Endothelial cell of umbilical vein (primary cell): ENCODE results near the gene UCK1. TPM values are rescaled to one million over a fixed set of nuclear protein-coding genes. Genes with fewer than 3 reads are reported as not detected.

Experiments
- BruUV-seq: library from RNA; stranded (reverse); fragments of 400-500 nt; replicated peaks from 2 replicates; lab custom pipeline; 2021; lab: Mats Ljungman, UMichigan
- CTCF ChIA-PET: fragments of 300-600, 350-600 bp; sonication (Branson Sonifier 250); formaldehyde crosslinking; loops from one replicate; lab custom pipeline; 2021; ENCODE audit warnings: antibody characterized with exemption, inconsistent platforms; lab: Charles Lee
- POLR2A ChIA-PET: fragments of 300-600, 350-600 bp; sonication (Branson Sonifier 250); formaldehyde crosslinking; loops from one replicate; lab custom pipeline; 2021; ENCODE audit warnings: antibody characterized with exemption, inconsistent platforms; lab: Charles Lee
- DNase-seq: peaks from one replicate; pipeline ENCODE4 v3.0.0-alpha.2; 2011; ENCODE audit warnings: low read depth, low spot score
- FAIRE-seq: peaks from 2 replicates; lab custom pipeline; 2011; peaks lifted over from hg19 to GRCh38; lab: Jason Lieb, UNC
- H2AFZ ChIP-seq: 2 replicates; pipeline ENCODE4 v1.6.0; 2012; ENCODE audit warnings: low read depth, low read length, control low read depth, inconsistent platforms
- H3K27ac ChIP-seq: 2 replicates; pipeline ENCODE4 v1.5.1; 2011; ENCODE audit warnings: low read depth, mild to moderate bottlenecking, control low read depth, low read length, moderate library complexity; ENCODE audit not compliant: insufficient read depth
- H3K27me3 ChIP-seq, 2 experiments: 2 replicates each; pipeline versions ENCODE4 v1.6.0 to v1.6.1; 2011; ENCODE audit warnings: low read length in 2 of 2, mixed read lengths in 1 of 2; ENCODE audit not compliant: control insufficient read depth in 2 of 2, insufficient read depth in 2 of 2
- H3K36me3 ChIP-seq, 2 experiments: 2 replicates in 1 of 2; 3 replicates in 1 of 2; pipeline ENCODE4 v1.5.1; 2011; ENCODE audit warnings: low read length in 2 of 2, mild to moderate bottlenecking in 1 of 2, moderate library complexity in 1 of 2; ENCODE audit not compliant: control insufficient read depth in 2 of 2, insufficient read depth in 2 of 2; ENCODE audit errors: extremely low read depth in 1 of 2
- H3K4me1 ChIP-seq: 3 replicates; pipeline ENCODE4 v1.5.1; 2011; ENCODE audit warnings: mild to moderate bottlenecking, low read length; ENCODE audit not compliant: control insufficient read depth, insufficient read depth; ENCODE audit errors: extremely low read depth
- H3K4me2 ChIP-seq: 2 replicates; pipeline ENCODE4 v1.6.1; 2011; ENCODE audit warnings: low read length, control low read depth, mixed read lengths; ENCODE audit not compliant: insufficient read depth
- H3K4me3 ChIP-seq, 3 experiments: fragments of 200-600 bp in 1 of 3; sonication (generic), shearing (Covaris generic) in 1 of 3; replicated peaks in 1 of 3; 2 replicates each; pipeline ENCODE4 v1.5.1; 2011 to 2016; ENCODE audit warnings: control low read depth in 3 of 3, low read length in 3 of 3, mild to moderate bottlenecking in 2 of 3, inconsistent platforms in 1 of 3, low read depth in 1 of 3, moderate library complexity in 1 of 3; ENCODE audit not compliant: insufficient read depth in 1 of 3
- H3K79me2 ChIP-seq: 2 replicates; pipeline ENCODE4 v1.6.0; 2012; ENCODE audit warnings: low read length, inconsistent platforms; ENCODE audit not compliant: control insufficient read depth, insufficient read depth
- H3K9ac ChIP-seq: replicated peaks from 2 replicates; pipeline ENCODE3; 2011; ENCODE audit warnings: low read length, control low read depth; ENCODE audit not compliant: insufficient read depth; ENCODE audit errors: extremely low read depth
- H3K9me1 ChIP-seq: replicated peaks from 3 replicates; pipeline ENCODE4 v1.6.0; 2011; ENCODE audit warnings: mild to moderate bottlenecking, low read length; ENCODE audit not compliant: control insufficient read depth, insufficient read depth; ENCODE audit errors: extremely low read depth
- H3K9me3 ChIP-seq: replicated peaks from 2 replicates; pipeline ENCODE4 v1.5.1; 2012; ENCODE audit warnings: low read length, inconsistent platforms; ENCODE audit not compliant: control insufficient read depth, insufficient read depth
- H4K20me1 ChIP-seq: replicated peaks from 2 replicates; pipeline ENCODE3; 2011; ENCODE audit warnings: mild to moderate bottlenecking, low read length; ENCODE audit not compliant: control insufficient read depth, insufficient read depth; ENCODE audit errors: extremely low read depth
- CTCF ChIP-seq, 2 donors: IDR thresholded peaks; 1 replicate in 1 of 2; 2 replicates in 1 of 2; pipeline ENCODE4 v1.5.1; 2011; ENCODE audit warnings: low read length in 2 of 2, mild to moderate bottlenecking in 2 of 2, moderate library complexity in 2 of 2, control low read depth in 1 of 2, inconsistent platforms in 1 of 2, low read depth in 1 of 2; ENCODE audit not compliant: insufficient read depth in 1 of 2; ENCODE audit errors: extremely low read depth in 1 of 2
- EZH2 ChIP-seq: IDR thresholded peaks from 2 replicates; pipeline ENCODE4 v1.6.1; 2012; ENCODE audit warnings: borderline replicate concordance, low read depth, mild to moderate bottlenecking, moderate library complexity, low read length, inconsistent platforms; ENCODE audit not compliant: severe bottlenecking
- FOS ChIP-seq: IDR thresholded peaks from 2 replicates; pipeline ENCODE4 v1.6.1; 2011; ENCODE audit warnings: mild to moderate bottlenecking, low read length, moderate library complexity, borderline replicate concordance; ENCODE audit not compliant: insufficient read depth
- GATA2 ChIP-seq: IDR thresholded peaks from 2 replicates; pipeline ENCODE4 v1.7.0; 2011; ENCODE audit warnings: low read depth, mild to moderate bottlenecking, moderate library complexity, mixed read lengths, low read length; ENCODE audit not compliant: insufficient read length, insufficient read depth
- JUN ChIP-seq: IDR thresholded peaks from 2 replicates; pipeline ENCODE4 v1.6.1; 2011; ENCODE audit warnings: borderline replicate concordance, low read depth; ENCODE audit not compliant: insufficient read length, insufficient read depth
- MAX ChIP-seq: IDR thresholded peaks from 2 replicates; pipeline ENCODE4 v1.6.1; 2011; ENCODE audit not compliant: insufficient read depth, insufficient read length
- MYC ChIP-seq: IDR thresholded peaks from one replicate; pipeline ENCODE4 v1.6.1; 2011; ENCODE audit warnings: mild to moderate bottlenecking, low read depth, low read length
- POLR2A ChIP-seq: IDR thresholded peaks from 2 replicates; pipeline ENCODE4 v1.6.1; 2012; ENCODE audit warnings: low read depth, mild to moderate bottlenecking, control low read depth, low read length
- POLR2AphosphoS5 ChIP-seq: IDR thresholded peaks from 2 replicates; pipeline ENCODE4 v1.6.1; 2012; ENCODE audit warnings: low read depth, mild to moderate bottlenecking, control low read depth, low read length, moderate library complexity; ENCODE audit not compliant: insufficient read depth
- dilution Hi-C: fragments of 300-500 bp; cut with MboI; formaldehyde crosslinking; loops from one replicate; pipeline ENCODE4 v1.15.0; 2019; ENCODE audit warnings: low sequenced_read_pairs; ENCODE audit not compliant: extremely low pct_ligation_motif_present
- intact Hi-C: fragments of 100-400 bp; cut with micrococcal nuclease; formaldehyde crosslinking; loops from one replicate; pipeline ENCODE4 v1.10.0; 2022
- polyA plus RNA-seq, 4 experiments: library from polyadenylated mRNA; depleted of rRNA in 3 of 4; stranded (reverse) in 3 of 4; unstranded in 1 of 4; fragments of >200 nt; gene quantifications; 2 replicates each; pipeline versions ENCODE4 v1.2.1 to v1.2.3, GENCODE V29; 2011 to 2012; ENCODE audit warnings: missing spikeins in 1 of 4
- total RNA-seq: library from RNA; stranded (reverse); gene quantifications from 2 replicates; pipeline ENCODE4 v1.2.3, GENCODE V29; 2021

Gene UCK1
- total and polyA plus RNA-seq, 2 donors (not counting 3 experiments of a cell fraction or from before 2014, with no cell fraction given): 23.6 to 30.1 TPM

- Histone ChIP-seq H3K9me3 (no peaks in the 10 kb centered on the region), H3K4me1 (no peaks in the 10 kb centered on the region), H3K79me2 (no peaks in the 10 kb centered on the region), H3K4me2 (no peak overlapping the region), H3K9ac (no peak overlapping the region), H3K4me3 (no peak overlapping the region), H2AFZ (no peak overlapping the region), H3K27ac (no peak overlapping the region), H3K27me3 (no peaks in the 10 kb centered on the region), H4K20me1 (no peaks in the 10 kb centered on the region), H3K9me1 (no peaks in the 10 kb centered on the region), H3K36me3 (peaks cover 0 to 2% of the 10 kb centered on the region in 2 experiments)
- DNase-seq: no peak
- dilution Hi-C loops (no loop called here), intact Hi-C loops (no loop called here)
- CTCF ChIA-PET: no interaction called here
- TF ChIP-seq POLR2AphosphoS5 (no peak), GATA2 (no peak), FOS (no peak), MYC (no peak)
- no TSS peak for BruUV-seq
- no peak for FAIRE-seq
- POLR2A ChIA-PET: no interaction called here
These were observed 35.1 kb upstream of the UCK1 start for GRCh38 chr9:131566158-131566557.

- TF ChIP-seq JUN (no peak), EZH2 (no peak), MAX (no peak), POLR2AphosphoS5 (no peak), GATA2 (no peak), POLR2A (no peak), FOS (no peak), CTCF (IDR thresholded peaks at IDR 0.05; ENCODE audit: extremely low read depth in 1 of 2, insufficient read depth in 1 of 2, low read depth in 1 of 2, low read length in 2 of 2) (no peak), MYC (no peak)
- CTCF ChIA-PET: interaction anchor here (0.8 kb wide), 1 partner anchor 9 kb away, joined by 3 read pairs; no protein-coding TSS in a partner anchor
- POLR2A ChIA-PET: no interaction called here
- Histone ChIP-seq H3K4me2 (no peak overlapping the region), H3K9me3 (no peaks in the 10 kb centered on the region), H3K27me3 (no peaks in the 10 kb centered on the region), H3K9me1 (no peaks in the 10 kb centered on the region), H4K20me1 (no peaks in the 10 kb centered on the region), H2AFZ (no peak overlapping the region), H3K9ac (no peak overlapping the region), H3K79me2 (no peaks in the 10 kb centered on the region), H3K4me1 (no peaks in the 10 kb centered on the region), H3K27ac (no peak overlapping the region), H3K36me3 (peaks cover 0 to 2% of the 10 kb centered on the region in 2 experiments), H3K4me3 (no peak overlapping the region)
- dilution Hi-C loops (no loop called here), intact Hi-C loops (no loop called here)
- DNase-seq: no peak
- FAIRE-seq: no peak
- BruUV-seq: no TSS peak
These were observed 34.3 kb upstream of the UCK1 start for GRCh38 chr9:131565369-131565768.
